ENCODE results near the gene GRIK1. TPM values are rescaled to one million over a fixed set of nuclear protein-coding genes. Genes with fewer than 3 reads are reported as not detected.
"Not testable (repeated sequence)": the region's sequence is repeated elsewhere in the genome, so short reads cannot be mapped to it uniquely, and the experiment has no call there.

GRIK1 gene
- total RNA-seq, 2 donors from 2014 or later: 0.14 to 0.19 TPM

DNA sequence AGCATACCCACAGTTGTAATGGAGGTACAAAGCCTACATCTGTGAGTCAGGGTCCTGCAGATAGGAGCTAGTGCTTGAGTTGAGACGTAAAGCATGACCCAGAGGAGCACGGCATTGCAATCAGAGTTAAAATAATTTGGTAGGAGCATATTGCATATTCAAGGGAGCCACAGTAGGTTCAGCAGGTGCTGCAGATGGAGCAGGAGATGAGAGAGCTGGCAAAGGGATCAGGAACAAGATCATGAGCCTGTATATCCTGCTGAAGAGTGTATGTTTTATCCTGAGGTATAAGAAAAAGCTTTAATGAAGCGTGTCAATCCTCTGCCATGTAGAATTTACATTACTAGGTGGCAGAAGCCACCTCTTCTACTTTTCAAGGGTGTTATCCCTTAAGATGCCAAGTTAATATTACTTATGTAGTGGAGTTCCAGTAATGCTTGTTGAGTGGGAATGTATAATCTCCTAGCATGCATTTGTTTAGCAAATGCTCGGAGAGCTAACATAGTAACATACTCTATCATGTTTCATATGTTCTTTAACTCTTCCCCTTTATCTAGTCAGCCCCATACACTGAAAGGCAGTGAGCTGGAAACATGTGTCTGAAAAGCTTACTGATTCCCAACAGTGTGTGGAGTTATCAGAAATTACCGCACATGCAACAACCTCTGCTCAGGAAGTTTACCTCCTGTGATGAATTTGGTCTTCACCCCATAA, 300.3 kb downstream of the GRIK1 start:
- no peak for DNase-seq (ENCODE audit: low spot score)
- intact Hi-C loops (cut with DNase I): no loop called here

DNA sequence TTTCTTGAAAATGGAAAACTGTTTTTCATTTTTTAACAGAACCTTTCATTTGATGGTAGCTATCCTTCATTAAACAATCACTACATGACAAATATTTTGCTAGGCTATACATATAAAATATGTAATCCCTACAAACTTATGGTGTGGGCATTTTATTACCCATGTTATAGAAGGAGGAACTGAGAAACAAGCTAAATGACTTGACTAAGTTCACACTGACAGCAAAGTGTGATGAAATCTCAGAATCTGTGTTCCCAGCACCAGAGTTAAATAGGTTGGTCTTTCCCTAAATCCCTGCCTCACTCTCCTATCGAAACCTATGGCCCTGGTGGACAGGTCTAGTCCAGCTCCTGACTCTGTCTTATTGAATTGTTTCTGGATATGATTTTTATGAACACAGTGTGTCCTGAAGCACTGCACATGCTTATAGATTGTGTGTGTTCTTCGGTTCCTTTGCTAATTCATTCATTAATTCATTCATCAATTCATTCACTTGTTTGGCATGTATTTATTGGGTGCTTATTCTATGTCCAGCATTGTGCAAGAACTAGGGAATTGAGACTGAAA, 301.0 kb downstream of the GRIK1 start:
- intact Hi-C loops (cut with DNase I): no loop called here
- DNase-seq (ENCODE audit: low spot score): no peak

DNA sequence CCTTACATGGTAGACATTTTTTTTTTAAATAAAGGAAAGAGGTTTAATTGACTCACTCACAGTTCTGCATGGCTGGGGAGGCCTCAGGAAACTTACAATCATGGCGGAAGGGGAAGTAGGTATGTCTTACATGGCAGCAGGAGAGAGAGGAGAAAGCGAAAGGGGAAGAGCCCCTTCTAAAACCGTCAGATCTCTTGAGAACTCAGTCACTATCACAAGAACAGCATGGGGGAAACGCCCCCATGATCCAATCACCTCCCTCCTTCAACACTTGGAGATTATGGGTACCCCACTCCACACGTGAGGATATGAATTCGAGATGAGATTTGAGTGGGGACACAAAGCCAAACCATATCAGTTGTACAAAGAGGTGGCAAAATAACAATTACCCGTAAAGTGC, 301.7 kb downstream of the GRIK1 start:
- intact Hi-C loops (cut with DNase I): no loop called here
- DNase-seq (ENCODE audit: low spot score): no peak

DNA sequence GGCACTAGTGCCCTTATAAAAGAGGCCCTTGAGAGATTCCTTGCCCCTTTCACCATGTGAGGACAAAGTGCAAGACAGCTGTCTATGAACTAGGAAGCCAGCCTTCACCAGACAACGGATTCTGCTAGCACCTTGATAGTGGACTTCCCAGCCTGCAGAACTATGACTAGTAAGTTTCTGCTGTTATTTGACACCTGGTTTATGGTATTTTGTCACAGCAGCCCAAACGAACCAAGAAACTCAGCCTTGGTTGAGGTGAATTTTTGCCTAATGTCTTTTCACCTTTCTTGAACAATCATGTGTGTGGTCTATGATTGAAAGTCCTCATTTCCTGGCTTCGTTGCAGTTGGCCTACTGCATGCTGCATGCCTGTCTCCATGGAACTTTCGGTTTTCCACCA, 302.2 kb downstream of the GRIK1 start:
- intact Hi-C loops (cut with DNase I): no loop called here
- DNase-seq (ENCODE audit: low spot score): no peak

DNA sequence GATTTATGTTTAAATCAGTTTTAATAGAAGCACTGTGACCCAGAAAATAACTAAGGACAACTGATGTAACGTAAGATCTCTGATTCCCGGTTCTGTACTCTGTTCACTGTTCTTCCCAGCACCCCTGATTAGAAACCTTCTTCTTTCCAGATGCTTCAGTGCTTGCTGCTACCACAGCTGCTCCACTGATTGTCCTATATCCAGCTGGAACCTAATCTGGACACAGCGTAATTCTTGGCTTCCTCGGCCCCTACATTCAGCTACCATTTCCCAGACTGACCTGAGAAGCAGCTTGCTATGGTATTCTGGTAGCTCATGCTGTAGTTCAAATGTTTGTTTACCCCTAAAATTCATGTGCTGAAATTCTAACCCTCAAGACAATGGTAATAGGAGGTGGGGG, 302.7 kb downstream of the GRIK1 start:
- no peak for DNase-seq (ENCODE audit: low spot score)
- intact Hi-C loops (cut with DNase I): no loop called here

DNA sequence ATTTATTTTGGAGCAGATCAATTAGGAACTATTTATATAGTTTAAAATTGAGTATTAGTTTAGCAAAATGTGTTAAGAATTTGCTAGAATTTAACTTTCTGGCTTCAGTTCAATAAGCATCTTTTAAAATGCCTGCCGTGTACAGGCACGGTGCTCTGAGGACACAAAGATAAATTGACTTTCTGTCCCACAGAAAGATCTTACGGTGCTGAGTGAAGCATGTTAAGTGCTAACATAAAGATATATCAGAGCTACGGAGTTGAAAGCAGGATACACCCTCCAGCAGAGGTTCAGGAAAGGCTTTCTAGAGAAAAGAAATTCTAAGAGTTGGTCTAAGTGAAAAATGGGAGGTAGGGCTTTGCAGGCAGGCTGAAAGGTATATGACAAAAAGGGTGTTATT, 305.4 kb downstream of the GRIK1 start:
- intact Hi-C loops (cut with DNase I): no loop called here
- DNase-seq (ENCODE audit: low spot score): no peak

DNA sequence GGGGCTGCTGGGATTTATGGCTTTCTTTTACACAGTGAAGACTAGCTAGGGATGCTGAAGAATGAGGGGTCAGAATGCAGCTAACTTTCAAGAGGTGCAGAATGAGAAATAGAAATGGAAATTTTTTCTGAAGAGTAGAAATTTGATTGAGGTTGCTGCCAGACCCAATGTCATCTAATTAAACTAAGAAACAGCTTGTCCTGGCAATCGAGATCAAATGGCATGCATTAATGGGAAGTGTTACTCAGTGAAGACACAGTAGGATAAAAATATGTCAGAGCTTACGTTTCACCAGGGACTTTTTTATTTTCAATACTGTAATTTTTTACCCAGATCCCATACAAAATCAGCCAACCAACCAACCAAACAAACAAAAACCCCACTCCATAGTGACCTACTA, 306.0 kb downstream of the GRIK1 start:
- DNase-seq (ENCODE audit: low spot score): no peak
- intact Hi-C loops (cut with DNase I): no loop called here

DNA sequence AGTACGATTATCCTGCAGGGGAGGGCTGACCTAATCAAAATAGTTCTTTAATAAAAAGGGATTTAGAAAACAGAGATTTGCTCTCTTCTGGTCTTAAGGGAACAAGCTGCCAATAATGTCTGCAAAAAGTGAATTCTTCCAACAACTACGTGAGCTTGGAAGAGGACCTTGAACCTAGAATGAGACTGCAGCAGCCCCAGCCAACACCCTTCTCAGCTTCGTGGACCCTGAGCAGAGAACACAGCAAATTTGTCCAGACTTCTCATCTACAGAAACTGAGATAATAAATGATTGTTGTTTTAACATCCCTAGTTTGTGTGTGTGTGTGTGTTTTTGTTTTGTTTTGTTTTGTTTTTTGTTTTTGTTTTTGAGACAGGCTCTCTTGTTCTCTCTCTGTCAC, 309.4 kb downstream of the GRIK1 start:
- intact Hi-C loops (cut with DNase I): no loop called here
- DNase-seq (ENCODE audit: low spot score): no peak

DNA sequence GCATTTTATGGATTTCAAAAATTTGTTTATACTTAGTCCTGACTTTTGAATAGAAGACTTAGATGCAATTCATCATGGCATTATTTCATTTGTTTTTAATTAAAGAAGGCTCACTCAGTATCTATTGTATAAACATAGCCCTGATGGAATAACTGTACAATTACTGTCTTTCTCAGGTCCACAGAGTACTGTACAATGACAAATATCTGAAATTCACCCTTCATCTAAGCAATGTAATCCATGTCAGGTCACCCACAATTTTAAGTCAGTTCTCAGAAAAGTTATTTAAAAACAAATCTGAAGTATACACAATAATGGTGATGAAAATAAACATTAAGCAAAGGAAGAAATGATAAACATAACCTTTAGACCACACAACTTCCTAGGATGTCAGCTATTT, 311.9 kb downstream of the GRIK1 start:
- intact Hi-C loops (cut with DNase I): no loop called here
- DNase-seq (ENCODE audit: low spot score): no peak

DNA sequence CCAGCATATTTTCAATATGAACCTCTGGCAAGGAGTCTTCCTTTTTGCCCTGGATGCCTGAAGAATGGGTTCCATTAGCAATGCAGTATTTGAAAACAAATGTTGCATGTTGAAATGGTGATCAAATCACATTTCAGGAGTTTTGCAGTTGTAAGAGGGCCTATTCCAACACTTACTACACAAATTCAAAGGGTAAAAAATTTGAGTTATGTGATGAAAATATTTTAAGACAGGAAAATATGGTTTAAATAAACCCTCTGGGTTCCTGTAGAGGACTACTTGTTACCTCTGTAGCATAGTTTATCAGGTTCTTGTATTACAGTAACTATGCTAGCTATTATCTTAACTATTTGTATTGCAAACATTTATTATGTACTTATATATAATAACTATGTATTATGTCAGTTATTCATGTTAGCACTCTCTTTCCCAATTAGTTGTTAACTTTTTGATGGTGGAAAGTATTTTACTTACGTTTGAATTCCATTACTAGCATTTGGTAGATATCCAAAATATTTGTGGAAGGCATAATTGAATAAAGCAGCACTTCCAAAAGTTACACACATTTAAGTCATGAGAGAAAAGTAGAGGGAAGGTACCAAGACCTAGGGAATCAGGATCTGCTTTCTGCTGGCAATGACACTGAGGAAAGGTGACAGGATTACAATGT, 312.9 kb downstream of the GRIK1 start:
- no peak for DNase-seq (ENCODE audit: low spot score)
- intact Hi-C loops (cut with DNase I): no loop called here

DNA sequence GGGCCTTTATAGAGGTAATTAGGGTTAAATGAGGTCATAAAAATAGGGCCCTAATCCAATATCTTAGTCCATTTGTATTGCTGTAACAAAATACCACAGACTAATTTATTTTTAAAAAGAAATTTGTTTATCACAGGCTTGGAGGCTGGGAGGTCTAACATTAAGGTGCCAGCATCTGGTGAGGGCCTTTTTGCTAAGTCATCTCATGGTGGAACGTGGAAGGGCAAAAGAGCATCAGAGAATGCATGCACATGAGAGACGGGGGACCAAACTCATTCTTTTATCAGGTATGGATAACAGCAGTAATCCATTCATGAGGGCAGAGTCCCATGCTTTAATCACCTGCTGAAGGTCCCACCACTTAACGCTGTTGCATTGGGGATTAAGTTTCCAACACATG, 313.8 kb downstream of the GRIK1 start:
- no peak for DNase-seq (ENCODE audit: low spot score)
- intact Hi-C loops (cut with DNase I): no loop called here

DNA sequence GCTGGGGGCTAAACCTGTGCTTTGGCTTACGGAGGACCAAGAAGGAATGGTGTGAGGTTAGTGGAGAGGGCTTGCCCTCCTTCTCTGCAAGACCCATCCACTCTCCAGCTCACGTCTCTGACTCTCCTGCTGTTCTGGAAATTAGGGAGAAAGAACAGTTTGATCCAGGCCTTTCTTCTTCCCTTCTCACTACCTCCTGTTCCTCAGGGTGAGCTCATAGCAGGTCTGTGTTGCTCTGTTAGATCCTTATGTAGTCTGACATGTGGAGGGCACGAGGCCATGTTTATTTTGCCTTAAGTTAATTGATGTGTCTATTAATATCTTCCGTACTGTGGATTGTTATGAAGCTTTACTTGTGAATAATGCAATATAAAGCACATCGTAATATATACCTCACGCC, 315.0 kb downstream of the GRIK1 start:
- intact Hi-C loops (cut with DNase I): no loop called here
- DNase-seq (ENCODE audit: low spot score): no peak

DNA sequence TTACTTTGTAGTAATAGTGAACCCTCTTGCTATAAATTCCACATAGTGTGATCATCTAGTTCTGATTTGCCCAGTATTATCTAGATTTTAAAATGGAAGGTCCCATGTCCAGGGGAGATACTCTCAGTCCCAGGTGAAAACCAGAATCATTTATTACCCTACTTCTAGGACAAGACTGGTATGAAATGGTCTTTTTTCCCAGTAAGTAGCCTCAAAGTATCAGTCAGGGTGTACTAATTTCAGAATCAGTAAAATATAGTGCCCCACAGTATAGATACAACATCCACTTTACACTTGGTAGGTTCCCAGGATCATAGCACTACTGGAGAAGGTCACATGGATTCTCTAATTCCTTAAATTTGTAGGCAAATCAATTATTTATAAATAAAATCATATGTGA, 318.3 kb downstream of the GRIK1 start:
- intact Hi-C loops (cut with DNase I): no loop called here
- no peak for DNase-seq (ENCODE audit: low spot score)

DNA sequence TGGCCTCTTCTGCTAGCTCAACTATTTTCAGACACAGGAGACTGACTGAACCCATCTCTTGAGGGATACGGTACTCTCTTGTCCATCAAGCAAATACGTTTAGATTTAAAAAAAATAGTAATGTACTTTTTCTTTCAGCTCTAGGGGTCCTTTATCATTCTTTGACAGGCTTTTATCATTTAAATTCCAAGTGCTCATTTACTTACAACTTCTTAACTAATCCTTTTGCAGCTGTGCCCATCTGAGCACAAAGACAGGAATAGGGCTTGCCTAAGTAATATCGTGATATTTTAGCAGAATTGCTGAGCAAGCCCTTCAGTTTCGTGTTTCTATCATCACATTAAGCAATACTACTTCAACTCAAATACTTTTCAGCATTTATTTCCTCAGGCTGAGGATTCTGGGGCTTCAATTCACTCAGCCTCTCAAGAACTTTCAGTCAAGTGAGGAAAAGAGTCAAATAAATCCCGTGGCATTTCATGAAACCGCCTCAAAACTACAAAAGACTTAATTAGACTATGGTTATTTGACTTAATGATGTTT, 323.5 kb downstream of the GRIK1 start:
- DNase-seq (ENCODE audit: low spot score): no peak
- intact Hi-C loops (cut with DNase I): no loop called here

DNA sequence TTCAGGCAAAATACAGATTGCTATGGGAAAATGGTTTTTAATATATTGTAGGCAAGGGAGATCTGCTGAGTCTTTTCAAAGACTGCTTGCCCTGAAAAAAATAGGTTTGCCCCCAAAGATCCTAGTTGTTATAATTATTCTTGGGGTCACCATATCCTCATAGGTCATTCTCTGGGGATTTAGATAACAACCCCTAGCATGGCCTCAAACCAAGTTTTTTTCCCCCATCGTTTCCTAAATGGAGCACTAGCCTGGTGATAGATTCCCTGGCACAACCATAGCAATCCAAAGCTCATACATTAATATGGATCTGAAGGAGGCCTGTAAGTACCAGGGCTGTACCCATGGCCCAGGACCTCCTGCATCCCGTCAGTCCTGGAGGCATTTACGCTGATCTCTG, 325.9 kb downstream of the GRIK1 start:
- DNase-seq (ENCODE audit: low spot score): no peak
- intact Hi-C loops (cut with DNase I): no loop called here

DNA sequence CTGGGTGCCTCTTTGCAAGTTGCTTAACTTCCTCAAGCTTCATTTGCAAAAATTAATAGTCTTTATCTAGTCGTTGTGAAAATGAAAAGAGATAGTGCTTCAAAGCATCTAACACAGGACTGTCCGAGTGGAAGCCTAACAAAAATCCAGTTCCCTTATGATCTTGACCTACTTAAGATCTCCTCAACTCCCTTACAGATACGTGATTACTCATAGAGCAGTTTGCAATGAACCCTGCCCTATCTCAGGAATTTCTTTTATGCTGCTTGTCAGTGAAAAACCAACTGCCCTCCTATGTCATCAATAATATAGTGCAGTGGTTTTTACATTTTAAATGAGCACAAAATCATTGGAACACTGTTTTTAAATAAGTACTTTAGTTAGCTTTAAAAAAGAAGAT, 326.8 kb downstream of the GRIK1 start:
- intact Hi-C loops (cut with DNase I): no loop called here

DNA sequence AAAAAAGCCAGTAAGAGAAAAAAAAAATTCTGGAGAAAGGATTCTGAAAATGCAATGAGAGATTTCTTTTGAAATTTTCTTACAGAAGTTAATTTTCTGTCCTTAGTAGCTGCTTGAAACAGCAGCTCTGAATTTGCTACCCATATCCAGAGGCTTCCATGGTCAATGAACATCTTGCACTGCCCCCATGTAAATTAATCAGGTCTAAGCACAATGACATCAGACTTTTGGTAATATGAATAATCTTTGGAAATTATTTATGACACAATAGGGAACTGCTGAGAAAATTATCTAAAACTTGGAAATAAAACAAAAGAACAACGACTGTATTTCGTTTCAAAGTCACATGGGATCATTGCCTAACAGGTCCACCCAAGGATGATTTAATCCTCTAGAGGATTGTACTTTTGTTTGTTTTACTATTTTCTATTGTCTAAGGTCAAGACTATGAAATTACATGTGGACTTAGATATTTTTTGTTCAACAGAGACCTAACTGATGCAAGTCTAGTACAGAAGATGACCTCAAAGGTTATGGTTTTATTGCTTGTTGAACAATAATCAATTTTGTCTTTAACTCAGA, 328.9 kb downstream of the GRIK1 start:
- DNase-seq (ENCODE audit: low spot score): no peak
- intact Hi-C loops (cut with DNase I): no loop called here

More for the DNA sequence above, 326.8 kb downstream of the GRIK1 start:
- DNase-seq (ENCODE audit: low spot score): no peak

DNA sequence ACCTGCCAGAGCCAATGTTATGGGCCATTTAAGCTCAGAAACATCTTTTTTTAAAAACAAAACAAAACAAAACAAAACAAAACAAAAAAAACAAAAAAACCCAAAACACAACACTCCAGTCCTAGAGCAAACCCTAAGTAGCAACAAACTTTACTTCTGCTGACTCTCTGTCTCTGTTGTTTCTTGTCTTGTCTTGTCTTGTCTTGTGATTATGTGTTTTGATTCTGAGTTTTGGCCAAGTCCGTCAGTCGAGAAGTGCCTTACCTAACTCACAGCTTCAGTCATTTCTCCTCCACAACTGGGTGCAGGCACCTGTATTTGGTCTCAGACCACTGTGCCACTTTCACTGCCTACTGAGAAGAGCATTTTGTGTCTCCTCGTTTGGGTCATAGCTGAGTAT, 333.2 kb downstream of the GRIK1 start:
- intact Hi-C loops (cut with DNase I): no loop called here

DNA sequence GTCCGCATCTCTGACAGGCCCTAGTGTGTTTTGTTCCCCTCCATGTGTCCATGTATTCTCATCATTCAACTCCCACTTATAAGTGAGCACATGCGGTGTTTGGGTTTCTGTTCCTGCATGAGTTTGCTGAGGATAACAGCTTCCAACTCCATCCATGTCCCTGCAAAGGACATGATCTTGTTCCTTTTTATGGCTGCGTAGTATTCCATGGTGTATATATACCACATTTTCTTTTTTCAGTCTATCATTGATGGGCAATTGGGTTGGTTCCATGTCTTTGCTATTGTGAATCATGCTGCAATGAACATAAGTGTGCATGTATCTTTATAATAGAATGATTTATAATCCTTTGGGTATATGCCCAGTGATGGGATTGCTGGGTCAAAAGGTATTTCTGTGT, 334.6 kb downstream of the GRIK1 start:
- DNase-seq (ENCODE audit: low spot score); intact Hi-C loops (cut with DNase I): not testable (repeated sequence)

More for the DNA sequence above, 333.2 kb downstream of the GRIK1 start:
- no peak for DNase-seq (ENCODE audit: low spot score)

DNA sequence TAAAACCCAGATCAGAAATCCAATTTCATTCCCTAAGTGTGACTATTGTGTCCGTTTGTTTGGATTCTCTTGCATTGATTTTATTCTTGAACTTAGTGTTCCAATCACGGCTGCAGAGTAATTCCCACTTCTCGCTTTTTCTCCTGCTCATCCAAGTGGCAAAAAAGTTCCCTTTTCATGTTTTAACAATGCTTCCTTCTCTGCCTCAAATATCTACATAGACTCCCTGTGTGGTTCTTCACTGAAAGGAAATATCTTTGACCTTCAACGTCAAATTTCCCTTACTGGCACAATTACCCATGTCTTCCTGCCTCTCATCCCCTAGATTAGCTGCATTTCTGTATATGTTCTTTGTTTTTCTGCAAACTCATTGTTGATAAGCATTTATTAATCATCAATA, 335.7 kb downstream of the GRIK1 start:
- intact Hi-C loops (cut with DNase I): no loop called here
- no peak for DNase-seq (ENCODE audit: low spot score)
